ENCODE results near the gene SOX13. TPM values are rescaled to one million over a fixed set of nuclear protein-coding genes. Genes with fewer than 3 reads are reported as not detected.

The SOX13 gene
- total RNA-seq, 1 donor from 2014 or later, result 0.42 TPM

DNA sequence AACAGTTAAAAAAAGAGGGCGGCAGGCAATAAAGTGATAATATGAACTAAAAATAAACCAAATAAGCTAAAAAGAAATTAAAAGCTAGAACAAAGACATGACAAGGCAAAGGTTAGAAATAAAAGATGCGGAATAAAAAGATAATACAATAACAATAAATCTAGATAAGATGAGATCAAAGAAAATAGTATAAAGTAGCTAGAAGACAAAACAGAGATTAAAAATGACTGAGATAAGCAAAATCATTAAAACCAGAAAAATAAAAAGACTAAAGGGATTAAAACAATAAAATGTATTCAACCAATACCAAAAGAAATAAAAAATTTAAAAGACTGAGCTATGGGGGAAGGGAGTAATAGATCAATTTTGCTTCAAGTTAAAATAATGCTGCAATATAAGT, 10.8 kb upstream of the SOX13 start:
- intact Hi-C loops (cut with micrococcal nuclease), result no loop called here

DNA sequence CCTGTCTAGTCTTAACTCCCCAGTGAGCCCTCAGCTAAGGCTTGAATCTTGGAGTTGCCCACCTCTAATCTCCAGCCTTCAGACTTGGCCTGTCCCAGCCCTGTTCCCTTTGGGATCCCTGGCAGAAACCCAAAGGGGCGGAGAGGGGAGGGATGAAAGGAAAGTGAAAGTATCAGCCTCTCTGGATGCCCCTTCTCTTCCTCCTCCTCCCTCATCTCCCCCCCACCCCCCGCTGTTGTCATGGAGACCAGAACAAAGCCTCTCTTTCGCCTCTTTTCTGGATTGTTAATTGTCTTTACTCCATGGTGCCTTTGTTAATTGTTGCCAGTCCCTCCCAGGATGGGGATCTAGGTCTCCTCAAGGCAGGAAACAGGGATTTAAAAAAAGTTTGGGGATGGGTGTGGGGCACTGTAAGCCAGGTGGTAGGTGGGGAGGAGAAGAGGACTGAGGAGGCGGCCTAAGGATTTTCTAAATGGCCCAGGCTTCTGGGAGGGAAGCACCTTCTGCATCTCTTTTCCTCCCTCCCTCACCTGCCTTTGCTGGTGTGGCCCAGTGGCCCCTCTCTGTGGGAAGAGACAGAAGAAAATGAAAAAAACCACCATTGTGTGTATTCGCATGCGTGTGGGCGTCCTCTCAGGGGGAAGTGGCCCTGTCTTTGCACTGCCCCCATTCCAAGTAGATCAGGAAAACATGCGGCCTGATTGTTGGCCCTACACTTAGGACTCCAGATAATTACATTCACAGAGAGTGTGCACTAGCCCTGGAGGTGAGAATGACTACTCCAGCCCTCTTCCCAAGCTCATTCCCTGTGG, 7.5 kb upstream of the SOX13 start:
- intact Hi-C loops (cut with micrococcal nuclease), result no loop called here

DNA sequence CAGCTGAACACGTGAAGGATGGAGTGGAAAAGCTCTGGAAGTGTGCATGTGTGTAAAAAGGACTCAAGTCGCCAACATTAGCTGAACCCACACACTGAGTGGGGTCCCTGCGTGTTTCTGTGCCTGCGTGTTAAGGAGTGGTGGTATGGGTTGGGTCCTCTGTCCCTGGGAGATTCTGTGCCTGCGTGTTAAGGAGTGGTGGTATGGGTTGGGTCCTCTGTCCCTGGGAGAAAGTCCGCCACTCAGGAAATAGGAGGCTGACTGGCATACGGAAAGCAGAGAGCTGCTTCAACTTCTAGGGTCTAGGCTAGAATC, 7.0 kb upstream of the SOX13 start:
- intact Hi-C loops (cut with micrococcal nuclease), result no loop called here

DNA sequence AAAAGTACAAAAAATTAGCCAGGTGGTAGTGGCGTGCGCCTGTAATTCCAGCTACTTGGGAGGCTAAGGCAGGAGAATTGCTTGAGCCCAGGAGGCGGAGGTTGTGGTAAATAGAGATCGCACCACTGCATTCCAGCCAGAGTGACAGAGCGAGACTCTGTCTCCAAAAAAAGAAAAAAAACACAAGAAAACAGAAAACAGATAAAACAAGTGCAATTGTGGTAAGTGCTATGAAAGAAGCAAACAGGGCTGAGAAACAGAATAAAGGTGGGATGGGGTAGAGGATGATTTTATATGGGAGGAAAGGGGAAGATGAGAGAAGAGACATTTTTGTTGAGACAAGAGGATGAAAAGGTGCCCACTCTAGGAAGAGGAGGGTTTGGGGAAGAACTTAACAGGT, 5.0 kb upstream of the SOX13 start:
- intact Hi-C loops (cut with micrococcal nuclease), result no loop called here

DNA sequence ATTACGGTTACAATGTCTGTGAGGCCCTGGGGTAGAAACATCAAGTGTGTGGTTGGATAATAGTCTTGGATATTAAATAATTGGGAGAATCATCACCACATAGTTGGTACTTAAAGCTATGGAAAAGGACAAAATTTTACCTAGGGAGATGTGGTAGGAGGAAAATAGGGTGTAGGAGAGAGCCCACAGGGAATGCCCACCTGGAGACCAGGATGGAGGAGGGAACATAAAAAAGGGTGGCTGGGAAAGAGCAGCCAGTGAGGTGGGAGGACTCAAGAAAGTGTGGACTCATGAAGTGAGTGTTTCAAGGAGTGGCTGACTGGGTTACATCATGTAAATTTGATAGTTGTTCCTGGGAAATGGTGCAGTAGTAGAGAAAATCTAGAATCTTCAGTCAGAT, 3.0 kb upstream of the SOX13 start:
- intact Hi-C loops (cut with micrococcal nuclease), result no loop called here

DNA sequence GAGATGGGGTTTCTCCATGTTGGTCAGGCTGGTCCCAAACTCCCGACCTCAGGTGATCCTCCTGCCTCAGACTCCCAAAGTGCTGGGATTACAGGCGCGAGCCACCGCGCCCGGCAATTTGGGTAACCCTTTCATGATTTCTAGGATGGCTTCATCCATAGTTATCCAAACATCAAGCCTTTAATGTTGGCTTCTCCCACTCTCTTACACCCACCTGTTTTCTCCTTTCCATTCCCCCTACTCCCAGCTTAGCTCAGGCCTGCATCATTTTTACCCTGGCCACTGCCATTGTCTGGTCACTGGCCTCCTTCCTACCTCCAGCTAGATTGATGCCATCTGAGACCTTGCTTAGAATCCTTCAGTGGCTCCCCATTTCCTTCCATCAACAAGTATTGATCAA, 2.0 kb upstream of the SOX13 start:
- intact Hi-C loops (cut with micrococcal nuclease), result no loop called here

DNA sequence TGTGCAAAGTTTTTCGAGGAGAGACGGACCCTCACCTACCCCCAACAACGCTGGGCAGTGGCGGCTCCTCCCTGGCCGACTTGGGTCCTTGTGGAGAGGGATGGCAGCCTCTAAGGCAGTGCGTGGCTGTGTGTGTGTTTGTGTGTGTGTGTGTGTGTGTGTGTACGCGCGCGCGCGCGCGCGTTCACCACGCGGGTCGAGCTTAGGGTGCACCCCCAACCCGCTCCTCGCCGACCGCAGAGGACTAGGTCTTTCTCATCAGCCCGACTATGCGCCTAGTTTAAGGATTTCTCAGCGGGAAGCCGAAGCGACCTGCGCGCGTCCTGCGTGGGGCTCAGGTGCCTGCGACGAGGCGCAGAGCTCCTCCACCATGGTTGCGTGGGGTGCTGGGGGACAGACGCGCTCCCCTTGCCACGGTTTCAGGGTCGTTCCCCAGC, 940 bp downstream of the SOX13 start:
- intact Hi-C loops (cut with micrococcal nuclease), result no loop called here

DNA sequence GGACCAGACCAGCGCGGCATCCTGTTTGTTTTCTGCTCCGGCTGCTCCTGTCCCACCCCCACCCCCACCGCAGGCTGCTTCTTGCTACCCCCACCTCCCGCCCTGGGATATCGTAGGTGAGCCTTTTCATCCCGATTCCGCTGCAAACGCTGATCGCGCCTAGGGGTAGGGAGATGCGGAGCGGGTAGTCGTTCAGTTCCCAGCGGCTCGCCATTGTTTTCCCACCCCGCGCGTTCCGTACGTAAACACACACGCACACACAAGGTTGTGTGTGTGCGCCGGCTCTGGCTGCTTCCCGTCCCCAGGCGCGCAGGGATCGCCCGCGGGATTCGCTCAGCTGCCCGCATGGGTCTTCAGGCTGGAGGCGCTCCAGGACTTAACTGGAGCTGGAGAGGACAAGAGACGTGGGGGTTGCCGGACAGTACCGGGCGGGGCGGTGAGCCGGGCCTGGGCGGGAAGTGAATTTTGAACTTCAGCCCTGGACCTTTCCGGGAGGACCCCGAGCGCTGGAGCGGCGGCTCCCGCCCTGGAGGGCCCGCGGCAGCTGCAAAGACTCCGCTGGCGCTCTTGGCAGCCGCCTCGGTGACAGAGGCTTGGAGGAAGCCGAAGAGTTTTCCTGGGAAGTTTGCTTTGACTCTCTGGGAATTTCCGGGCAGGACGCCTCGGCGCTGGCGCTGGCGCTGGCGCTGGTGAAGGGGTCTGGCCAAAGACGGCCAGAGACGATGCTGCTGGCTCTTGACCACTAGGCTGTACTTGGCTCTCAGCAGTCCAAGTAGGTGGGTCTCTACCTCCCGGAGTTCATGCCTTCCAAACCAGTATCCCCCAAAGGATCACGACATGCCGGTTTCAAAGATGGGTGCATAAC, 1.6 kb downstream of the SOX13 start:
- intact Hi-C loops (cut with micrococcal nuclease), result no loop called here

DNA sequence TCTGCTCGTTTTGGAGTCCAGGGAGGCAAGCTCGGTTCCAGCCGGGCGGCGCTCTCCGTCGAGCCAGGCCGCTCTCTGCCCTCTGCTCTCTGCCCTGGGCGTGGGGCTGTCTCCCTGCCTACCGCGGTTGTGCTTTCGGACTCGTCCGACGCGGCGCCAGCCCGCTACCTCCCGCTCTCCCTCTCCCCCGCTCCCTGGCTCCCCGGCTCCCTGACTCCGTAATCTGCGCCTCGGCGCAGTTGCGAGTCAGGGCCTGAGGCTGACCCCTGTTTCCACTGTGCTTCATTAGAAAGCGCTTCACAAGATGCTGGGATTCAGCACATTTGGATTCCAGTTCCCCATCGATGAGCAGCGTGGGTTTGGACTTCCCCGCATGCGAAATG, 2.2 kb downstream of the SOX13 start:
- intact Hi-C loops (cut with micrococcal nuclease), result no loop called here

DNA sequence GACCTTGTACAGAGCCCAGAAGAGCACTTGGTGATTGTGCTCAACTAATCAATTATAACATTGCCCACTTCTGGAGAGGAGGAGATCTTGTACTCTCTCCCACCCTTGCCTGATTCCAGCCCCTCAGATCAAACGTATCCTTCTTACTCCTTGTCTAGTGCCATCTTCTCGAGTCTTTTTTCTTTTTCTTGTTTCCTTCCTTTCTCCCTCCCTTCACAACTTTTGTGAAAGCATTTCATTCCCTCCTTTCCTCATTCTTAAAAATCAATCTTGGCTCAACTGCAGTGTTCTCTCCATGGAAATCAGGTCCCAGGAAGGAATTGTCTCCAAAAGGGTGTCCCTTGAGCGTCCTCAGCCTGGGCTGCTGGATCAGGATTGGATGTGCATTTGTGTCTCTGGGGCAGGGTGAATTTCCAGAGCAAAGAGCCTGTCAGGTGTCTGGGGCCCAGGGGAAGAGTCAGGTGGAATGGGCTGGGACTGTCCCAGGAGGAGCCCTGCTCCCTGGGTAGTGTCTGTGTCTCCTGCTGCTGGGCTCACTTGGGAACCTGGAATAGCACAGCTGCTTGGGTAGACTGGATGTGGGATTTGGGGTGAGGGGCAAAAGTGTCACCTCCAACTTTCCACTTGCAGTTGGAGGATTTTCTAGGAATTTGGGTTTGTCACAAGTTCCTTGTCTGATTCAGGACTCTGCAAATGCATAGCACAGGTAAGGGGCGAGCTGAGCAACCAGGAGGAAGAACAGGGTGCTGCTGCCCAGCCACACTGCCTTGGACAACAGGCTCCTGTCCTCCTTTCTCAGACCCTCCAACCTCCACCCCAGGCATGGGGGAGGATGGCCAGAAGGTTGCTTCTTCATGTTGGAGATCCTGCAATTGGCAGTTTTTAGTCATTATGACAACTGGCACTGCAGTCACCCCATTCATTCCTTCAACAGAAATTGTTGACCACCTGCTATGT, 3.3 kb downstream of the SOX13 start:
- intact Hi-C loops (cut with micrococcal nuclease), result no loop called here

DNA sequence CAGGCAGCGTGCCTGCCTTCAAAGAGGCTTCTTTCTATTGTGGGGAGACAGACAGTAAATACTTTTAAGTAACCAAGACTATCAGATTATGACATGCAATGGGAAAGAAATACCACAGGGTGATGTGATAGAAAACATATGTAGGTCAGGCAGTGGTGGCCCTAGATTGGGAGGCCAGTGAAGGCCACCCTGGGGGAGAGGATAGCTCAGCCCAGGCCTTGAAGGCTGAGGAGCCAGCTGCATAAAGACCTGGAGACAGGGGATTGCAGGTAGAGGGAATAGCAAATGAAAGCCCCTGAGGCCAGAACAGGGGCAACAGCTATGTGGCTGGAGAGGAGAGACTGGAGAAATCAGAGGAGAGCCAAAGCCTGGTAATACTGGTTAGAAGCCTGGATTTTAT, 4.0 kb downstream of the SOX13 start:
- intact Hi-C loops (cut with micrococcal nuclease), result no loop called here

DNA sequence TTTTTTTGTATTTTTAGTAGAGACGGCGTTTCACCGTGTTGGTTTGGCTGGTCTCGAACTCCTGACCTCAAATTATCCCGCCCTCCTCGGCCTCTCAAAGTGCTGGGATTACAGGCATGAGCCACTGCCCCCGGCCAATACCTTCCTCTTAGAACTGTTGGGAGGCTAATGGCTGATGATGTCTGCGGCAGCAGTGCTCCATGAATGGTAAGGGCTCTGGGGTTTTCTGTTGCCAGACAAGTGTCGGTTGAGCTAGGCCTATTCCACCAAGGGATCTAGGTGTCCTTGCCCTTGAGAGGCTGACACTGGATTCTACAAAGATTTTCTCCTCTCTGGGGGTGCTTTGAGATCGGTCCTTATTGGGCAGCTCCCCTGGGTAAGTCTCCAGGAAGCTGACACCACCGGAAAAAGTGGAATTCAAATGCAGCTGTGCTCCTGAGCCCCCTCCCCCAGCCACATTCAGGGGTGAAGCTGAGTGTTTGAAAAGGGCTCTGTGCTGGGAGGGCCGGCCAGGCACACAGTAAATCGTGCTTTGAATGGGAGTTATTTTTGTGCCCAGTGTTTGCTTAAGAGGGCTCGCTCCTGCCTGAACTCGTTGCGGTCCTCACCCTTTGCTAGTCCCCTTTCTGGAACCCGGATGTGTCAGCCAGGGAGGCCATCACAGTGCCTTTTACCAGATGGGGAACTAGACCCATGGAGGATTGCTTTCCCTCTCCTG, 5.2 kb downstream of the SOX13 start:
- intact Hi-C loops (cut with micrococcal nuclease), result no loop called here

DNA sequence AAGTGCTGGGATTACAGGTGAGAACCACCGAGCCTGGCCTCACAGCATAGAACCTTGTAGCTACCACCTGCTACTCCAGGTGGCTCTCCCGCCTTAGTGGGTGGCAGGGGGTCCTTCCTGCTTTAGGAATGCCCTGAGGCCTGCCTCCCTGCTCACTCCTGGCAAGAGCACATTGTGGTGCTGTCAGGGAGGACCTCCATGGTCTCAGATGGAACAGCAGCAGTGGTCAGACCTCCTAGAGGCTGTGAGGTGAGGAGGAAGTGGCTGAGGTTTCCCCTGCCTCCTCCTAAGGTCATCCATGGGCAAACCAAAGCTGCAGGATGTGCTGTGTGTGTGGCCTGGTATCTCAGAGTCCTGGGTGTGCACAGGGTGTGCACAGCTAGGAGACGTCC, 6.7 kb downstream of the SOX13 start:
- intact Hi-C loops (cut with micrococcal nuclease), result no loop called here

DNA sequence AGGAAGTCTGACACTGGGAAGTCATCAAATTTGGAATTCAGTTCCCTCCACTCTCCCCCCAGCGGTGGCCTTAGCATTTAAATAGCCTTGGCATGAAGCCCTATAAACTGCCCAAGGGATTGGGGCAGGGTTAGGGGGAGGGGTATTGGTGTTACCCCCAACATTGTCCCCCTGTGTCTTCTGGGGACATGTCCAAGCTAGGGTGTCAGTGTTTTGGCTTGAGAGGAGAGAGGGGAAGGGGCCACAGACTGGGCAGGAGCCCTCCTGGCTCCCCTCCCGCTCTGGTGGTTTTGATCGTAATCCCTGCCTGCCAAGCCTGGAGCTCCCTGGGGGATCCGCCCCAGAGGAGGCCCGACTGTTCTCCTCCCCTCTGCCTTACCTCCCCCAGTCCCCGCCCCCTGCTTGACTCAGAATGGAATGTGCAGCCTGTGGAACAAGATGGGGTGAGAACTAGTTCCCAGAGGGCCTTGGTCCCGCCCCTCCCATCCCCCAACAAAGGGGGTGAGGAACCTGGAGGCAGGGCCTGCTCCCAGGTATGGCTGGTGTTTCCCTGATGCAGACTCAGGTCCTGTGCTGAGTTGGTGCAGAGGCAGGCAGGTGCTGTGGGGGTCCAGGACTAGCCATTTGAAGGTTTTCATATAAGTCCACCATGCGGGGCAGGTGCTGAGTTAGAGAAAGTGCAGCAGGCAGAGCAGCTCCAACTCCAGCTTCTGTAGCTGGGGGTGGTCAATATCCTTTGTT, 7.4 kb downstream of the SOX13 start:
- intact Hi-C loops (cut with micrococcal nuclease), result no loop called here

DNA sequence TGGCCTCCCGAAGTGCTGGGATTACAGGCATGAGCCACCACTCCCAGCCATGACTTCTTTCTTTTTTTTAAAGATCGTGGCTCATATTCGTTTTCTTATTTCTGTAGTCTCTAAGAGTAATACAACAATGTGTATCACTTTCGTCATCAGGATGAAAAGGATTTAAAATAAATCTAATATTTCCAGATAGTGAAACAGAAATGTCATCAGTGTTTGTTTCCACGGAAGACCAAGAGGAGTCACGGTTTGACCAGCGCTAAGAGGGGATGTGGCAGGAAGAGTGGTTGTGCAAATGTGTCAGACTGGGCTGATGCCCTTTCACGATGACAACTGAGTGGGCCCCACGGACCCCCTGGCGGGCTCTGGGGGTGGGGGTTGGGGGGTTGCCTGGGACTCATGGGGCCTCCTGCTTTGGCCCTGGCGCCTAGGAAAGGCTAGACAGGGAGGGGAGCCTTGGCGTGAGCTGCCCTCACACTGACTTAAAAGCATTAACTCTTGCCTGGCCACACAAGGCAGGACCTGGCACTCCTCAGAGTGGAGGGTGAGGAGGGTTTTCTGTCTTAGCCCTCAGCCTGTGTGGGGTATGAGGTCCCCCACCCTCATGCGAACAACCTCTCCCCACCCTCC, 8.4 kb downstream of the SOX13 start:
- intact Hi-C loops (cut with micrococcal nuclease), result no loop called here

DNA sequence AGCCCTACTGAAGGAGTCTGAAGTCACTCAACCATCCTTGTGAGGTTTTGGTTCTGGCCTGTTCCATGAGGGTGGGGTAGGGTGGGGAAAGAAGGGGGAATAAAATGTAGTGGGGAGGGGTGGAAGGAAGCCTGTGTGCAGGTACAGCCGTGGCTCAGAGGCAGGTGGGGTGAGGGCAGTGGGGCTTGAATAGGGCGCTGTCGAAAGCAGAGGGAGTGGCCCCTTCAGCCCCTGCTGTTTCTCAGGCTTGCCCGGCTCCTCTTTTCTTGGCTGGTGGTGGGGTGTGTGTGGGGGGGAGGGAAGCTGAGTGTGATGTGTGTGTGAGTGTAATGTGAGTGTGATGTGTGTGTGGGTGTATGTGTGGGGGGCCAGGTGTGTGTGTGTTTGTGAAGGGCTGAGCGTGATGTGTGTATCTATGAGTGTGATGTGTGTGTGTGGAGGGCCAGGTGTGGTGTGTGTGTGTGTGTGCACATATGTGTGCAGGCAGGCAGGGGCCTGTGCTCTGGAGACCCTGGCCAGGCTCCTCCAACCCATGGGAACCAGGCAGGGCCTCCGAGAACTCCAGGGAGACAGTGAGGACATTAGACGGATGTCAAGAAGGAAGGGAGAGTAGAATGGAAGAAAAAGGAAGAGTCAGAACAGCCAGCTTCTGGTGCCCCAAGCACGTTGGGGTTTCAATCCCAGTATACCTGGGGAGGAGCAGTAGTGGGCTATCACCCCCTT, 9.0 kb downstream of the SOX13 start:
- intact Hi-C loops (cut with micrococcal nuclease), result no loop called here

DNA sequence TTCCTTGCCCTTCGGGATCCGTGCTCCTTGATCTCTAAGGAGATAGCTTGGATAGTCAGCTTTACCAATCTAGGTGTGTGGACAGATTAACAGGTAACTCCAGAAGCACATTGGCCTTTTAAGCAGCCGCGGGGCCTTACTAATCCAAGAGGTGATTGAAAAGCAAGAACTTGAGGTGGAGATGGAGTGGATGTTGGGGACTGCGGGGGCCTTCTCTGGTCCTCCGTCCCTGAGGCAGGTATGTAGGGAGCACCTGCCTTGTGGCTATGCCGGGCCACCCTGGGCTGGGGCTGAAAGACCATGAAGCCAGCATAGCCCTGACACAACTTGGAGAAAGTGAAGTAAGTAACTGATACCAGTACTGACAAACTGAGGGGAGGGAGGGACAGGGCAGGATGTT, 10.6 kb downstream of the SOX13 start:
- intact Hi-C loops (cut with micrococcal nuclease), result no loop called here

DNA sequence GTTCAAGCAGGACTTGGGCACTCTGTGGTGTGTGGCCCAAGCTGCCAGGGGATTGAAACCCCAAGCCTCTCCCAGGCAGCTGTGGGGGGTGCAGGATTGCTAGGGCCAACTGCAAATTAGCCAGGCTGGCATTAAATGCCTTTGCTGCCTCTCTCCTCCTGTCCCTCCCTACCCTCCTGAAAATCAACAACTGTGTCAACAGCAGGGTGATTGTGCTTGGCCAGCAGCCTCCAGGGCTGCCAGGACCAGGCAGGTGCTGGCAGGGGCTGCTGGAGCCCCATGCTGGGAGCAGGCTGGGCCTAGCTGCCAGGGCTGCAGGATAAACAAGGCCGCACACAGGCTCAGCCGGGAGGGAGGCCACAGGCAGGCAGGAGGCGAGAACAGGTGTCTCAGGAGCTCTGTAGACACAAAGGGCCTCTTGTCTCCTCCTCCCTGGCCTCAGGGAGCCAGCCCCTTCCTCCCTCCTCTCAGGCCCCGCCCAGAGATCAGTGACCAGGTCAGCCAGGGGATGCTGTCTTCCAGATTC, 11.4 kb downstream of the SOX13 start:
- intact Hi-C loops (cut with micrococcal nuclease), result no loop called here

DNA sequence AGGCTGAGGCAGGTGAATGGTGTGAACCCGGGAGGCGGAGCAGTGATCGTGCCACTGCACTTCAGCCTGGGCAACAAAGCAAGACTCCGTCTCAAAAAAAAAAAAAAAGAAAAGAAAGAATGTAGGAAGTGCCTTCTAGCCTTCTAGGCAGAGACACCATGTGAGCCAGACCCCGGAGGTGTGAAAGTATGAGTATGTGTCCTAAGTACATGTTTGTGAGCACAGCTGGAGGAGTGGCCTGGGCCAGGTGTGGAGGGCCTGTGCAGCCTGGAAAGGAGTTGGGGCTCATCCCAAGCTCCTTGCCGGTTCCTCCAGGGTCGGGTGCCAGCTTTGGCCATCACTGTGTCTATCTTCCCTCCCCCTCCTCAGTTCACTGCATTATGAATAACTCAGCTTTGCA, 13.0 kb downstream of the SOX13 start:
- intact Hi-C loops (cut with micrococcal nuclease), result no loop called here

Data from T-helper 1 cell treated with Interleukin-12 subunit alpha and Interleukin-12 subunit beta and Interleukin-4 antibody, amounts not matched to agents 30 ng/mL and 1 ng/mL, for 36 hours (primary cell).